22Rv1 (cell line): ENCODE results near the gene ANKRD2.

Experiments
- H3K27ac ChIP-seq: fragments of 450-650 bp; 2 replicates; pipeline ENCODE4 v1.5.1; 2017
- CTCF ChIP-seq: fragments of 450-650 bp; IDR thresholded peaks from 2 replicates; pipeline ENCODE4 v1.5.1; 2017; ENCODE audit warnings: mild to moderate bottlenecking
- ZFX ChIP-seq: fragments of 450-650 bp; IDR thresholded peaks from 2 replicates; pipeline ENCODE4 v1.6.1; 2017; ENCODE audit warnings: antibody characterized with exemption, borderline replicate concordance

Gene ANKRD2

GRCh38 chr10:97563337-97563736 lies 9.2 kb upstream of the ANKRD2 start:
- no peak overlapping the region for H3K27ac ChIP-seq

GRCh38 chr10:97564776-97565175 lies 7.8 kb upstream of the ANKRD2 start:
- no peak overlapping the region for H3K27ac ChIP-seq
- no peak for TF ChIP-seq CTCF
- no peak for TF ChIP-seq ZFX

More at GRCh38 chr10:97563337-97563736, 9.2 kb upstream of the ANKRD2 start:
- TF ChIP-seq CTCF (no peak), ZFX (no peak)

GRCh38 chr10:97566336-97566996 lies 6.1 kb upstream of the ANKRD2 start:
- no peak overlapping the region for H3K27ac ChIP-seq

GRCh38 chr10:97567891-97568290 lies 4.7 kb upstream of the ANKRD2 start:
- H3K27ac ChIP-seq, result no peak overlapping the region
- TF ChIP-seq CTCF, result no peak
- no peak for TF ChIP-seq ZFX

More at GRCh38 chr10:97566336-97566996, 6.1 kb upstream of the ANKRD2 start:
- TF ChIP-seq CTCF (no peak), ZFX (no peak)

- no peak overlapping the region for H3K27ac ChIP-seq
- TF ChIP-seq ZFX (no peak), CTCF (no peak)
Measured at GRCh38 chr10:97570146-97570788, 2.3 kb upstream of the ANKRD2 start.

- H3K27ac ChIP-seq, result no peak overlapping the region
- TF ChIP-seq CTCF, result no peak
- no peak for TF ChIP-seq ZFX
Measured at GRCh38 chr10:97570789-97571471, 1.6 kb upstream of the ANKRD2 start.

- no peak overlapping the region for H3K27ac ChIP-seq
- TF ChIP-seq ZFX, result no peak
- no peak for TF ChIP-seq CTCF
Measured at GRCh38 chr10:97571622-97572021, 957 bp upstream of the ANKRD2 start.
